ENCODE measurements around the gene CYLD. TPM values are rescaled to one million over a fixed set of nuclear protein-coding genes. Genes with fewer than 3 reads are reported as not detected.
A peak's percentile ranks its signal among the peaks of the same experiment; 100 is the strongest.

Gene CYLD
- total RNA-seq, 4 donors from 2014 or later = 79.2 to 180 (median 92.4) TPM

GRCh38 chr16:50697881-50698767 is 43.8 kb upstream of the CYLD start:
- WGBS, 2 donors = 55 to 58% methylated on average over 19 of the region's 19 CpGs
- intact Hi-C loops (cut with DNase I) = no loop called here
- DNase-seq = peak; percentile 31 to 51

GRCh38 chr16:50699326-50700159 is 42.3 kb upstream of the CYLD start:
- Histone ChIP-seq H3K27me3 (no peaks in the 10 kb centered on the region), H3K36me3 (no peaks in the 10 kb centered on the region), H3K4me3 (replicated peaks in 1 of 3) (no peak overlapping the region), H3K4me1 (peaks cover 0 to 14% of the 10 kb centered on the region in 2 donors), H3K9me3 (no peaks in the 10 kb centered on the region), H3K27ac (no peak overlapping the region)
- intact Hi-C loops (cut with DNase I) = no loop called here
- DNase-seq = no peak
- TF ChIP-seq CTCF (IDR thresholded peaks at IDR 0.05) = no peak
- TF ChIP-seq POLR2A (IDR thresholded peaks at IDR 0.05) = no peak
- WGBS, 2 donors = 70 to 81% methylated on average over 8 to 11 of the region's 19 CpGs

More at GRCh38 chr16:50697881-50698767, 43.8 kb upstream of the CYLD start:
- Histone ChIP-seq H3K4me3 (replicated peaks in 1 of 3) (peak overlapping the region in 1 of 3 donors; percentile 29), H3K36me3 (no peaks in the 10 kb centered on the region), H3K4me1 (peaks cover 3 to 20% of the 10 kb centered on the region in 2 donors), H3K27me3 (no peaks in the 10 kb centered on the region), H3K9me3 (no peaks in the 10 kb centered on the region), H3K27ac (peak overlapping the region in 2 of 3 donors; percentile 28 to 44)
- TF ChIP-seq POLR2A (IDR thresholded peaks at IDR 0.05) (no peak), CTCF (IDR thresholded peaks at IDR 0.05) (no peak)

- Histone ChIP-seq H3K4me3 (replicated peaks in 1 of 3) (no peak overlapping the region), H3K9me3 (no peaks in the 10 kb centered on the region), H3K4me1 (peaks cover 0 to 2% of the 10 kb centered on the region in 2 donors), H3K27me3 (no peaks in the 10 kb centered on the region), H3K36me3 (no peaks in the 10 kb centered on the region), H3K27ac (no peak overlapping the region)
- no peak for TF ChIP-seq POLR2A (IDR thresholded peaks at IDR 0.05)
- TF ChIP-seq CTCF (IDR thresholded peaks at IDR 0.05) = no peak
- intact Hi-C loops (cut with DNase I) = no loop called here
- no peak for DNase-seq
- 95% methylated on average over 3 of the region's 3 CpGs for WGBS, 2 donors
Measured at GRCh38 chr16:50702725-50703124, 39.2 kb upstream of the CYLD start.

GRCh38 chr16:50704245-50704644 is 37.6 kb upstream of the CYLD start:
- Histone ChIP-seq H3K4me1 (no peaks in the 10 kb centered on the region), H3K36me3 (no peaks in the 10 kb centered on the region), H3K4me3 (replicated peaks in 1 of 3) (no peak overlapping the region), H3K27ac (no peak overlapping the region), H3K27me3 (no peaks in the 10 kb centered on the region), H3K9me3 (no peaks in the 10 kb centered on the region)
- TF ChIP-seq CTCF (IDR thresholded peaks at IDR 0.05) (no peak), POLR2A (IDR thresholded peaks at IDR 0.05) (no peak)
- intact Hi-C loops (cut with DNase I) = no loop called here
- 87 to 93% methylated on average over 1 of the region's 1 CpG for WGBS, 2 donors
- no peak for DNase-seq
